ENCODE measurements around the gene KAT6B.

KAT6B gene

DNA sequence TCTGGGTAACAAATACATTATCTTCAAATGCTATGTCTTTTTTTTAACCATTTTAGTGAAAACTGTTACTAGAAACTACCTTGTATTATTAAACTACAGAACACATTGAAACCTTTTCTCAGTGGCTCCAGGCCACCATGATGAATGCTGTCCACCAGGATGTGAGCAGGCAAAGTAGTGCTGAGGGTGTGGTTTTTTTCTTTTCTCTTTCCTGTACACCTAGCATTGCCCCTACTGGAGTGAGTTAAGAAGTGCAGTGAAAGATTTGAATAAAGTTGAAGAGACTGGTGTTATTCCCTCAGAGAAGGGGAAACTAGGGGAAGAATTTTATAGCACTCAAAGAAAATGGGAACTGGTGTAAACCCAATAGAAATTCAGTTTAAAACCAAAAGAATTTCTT lies 165.0 kb downstream of the KAT6B start:
- peak; percentile 61 for DNase-seq

DNA sequence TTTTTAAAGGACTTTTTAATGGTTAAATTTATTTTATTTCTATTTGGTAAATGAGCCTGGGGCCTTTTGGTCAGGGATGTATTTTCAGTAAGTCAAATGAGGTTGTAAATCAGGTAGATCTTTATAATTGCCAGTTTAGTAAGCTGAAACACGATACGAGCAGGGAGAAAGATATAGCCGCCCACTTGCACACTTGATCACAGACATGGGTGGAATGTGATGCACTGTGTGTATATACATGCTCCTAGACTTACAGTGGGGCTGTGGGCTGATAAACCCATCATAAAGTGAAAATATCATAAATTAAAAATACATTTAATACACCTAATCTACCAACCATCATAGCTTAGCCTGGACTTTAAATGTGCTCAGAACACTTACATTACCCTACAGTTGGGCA lies 165.7 kb downstream of the KAT6B start:
- DNase-seq, result no peak

DNA sequence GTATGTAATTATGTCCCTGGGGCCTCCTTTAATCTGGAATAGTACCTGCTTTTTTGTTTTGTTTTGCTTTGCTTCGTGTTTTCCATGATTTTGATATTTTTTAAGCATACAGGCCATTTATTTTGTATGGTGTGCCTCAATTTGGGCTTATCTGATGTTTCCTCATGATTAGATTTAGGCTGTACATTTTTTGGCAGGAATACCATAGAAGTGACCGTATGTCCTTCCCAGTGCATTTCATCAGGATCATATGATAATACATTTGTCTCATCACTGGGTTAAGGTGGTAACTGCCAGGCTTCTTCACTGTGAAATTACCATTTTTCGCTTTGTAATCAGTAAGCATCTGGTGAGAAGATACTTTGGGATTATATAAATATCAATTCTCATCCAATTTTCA lies 167.2 kb downstream of the KAT6B start:
- no peak for DNase-seq

DNA sequence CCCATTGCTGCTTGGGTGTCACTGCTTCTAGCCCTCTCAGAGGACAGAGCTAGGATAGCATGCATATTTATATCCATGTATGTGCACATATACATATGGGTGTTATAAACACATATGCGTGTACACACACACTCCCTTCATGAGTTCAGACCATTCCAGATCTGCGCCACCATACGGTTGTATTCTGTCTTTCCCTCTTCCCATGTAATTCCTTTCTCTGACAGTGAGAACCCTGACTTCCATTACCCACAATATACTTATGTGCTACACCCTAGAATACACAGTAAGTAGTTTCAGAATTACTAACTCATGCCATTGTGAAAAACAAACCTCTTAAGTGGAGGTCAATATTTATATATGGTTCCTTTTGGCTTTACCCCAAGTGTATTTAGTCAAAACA lies 168.5 kb downstream of the KAT6B start:
- DNase-seq, result no peak

DNA sequence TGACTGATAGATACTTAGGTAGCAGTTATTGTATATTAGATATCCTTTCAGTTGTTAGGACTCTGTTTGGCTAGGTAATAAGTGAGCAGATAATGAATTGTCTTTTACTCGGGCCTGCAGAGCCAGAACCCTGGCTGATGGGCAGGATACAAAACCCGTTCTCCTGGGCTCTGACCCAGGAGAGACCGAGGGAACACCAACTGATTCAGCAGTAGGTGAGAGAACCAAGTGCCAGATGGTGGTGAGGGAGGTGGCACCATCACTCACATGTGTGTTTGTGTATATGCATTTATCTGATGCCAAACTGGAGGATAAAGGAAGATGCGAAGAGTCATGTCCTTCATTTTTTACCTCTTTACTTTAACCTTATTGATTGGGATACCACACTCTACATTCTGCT lies 169.4 kb downstream of the KAT6B start:
- no peak for DNase-seq

DNA sequence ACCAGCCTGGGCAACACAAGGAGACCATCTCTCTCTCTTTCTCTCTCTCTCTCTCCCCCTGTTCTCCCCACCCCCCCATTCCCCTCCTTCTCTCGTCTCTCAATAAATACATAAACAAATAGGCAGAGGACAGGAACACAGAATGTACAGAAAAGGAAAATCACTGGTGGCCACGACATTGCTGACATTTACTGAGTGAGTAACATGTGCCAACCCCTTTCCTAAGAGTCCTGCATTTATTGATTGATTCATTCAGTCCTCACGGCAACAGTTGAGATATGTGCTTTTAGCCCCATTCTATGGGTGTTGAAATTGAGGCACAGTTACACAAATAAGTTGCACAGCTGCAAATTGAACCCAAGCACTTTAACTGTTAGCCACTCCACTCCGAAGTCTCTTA lies 170.8 kb downstream of the KAT6B start:
- DNase-seq, result no peak

DNA sequence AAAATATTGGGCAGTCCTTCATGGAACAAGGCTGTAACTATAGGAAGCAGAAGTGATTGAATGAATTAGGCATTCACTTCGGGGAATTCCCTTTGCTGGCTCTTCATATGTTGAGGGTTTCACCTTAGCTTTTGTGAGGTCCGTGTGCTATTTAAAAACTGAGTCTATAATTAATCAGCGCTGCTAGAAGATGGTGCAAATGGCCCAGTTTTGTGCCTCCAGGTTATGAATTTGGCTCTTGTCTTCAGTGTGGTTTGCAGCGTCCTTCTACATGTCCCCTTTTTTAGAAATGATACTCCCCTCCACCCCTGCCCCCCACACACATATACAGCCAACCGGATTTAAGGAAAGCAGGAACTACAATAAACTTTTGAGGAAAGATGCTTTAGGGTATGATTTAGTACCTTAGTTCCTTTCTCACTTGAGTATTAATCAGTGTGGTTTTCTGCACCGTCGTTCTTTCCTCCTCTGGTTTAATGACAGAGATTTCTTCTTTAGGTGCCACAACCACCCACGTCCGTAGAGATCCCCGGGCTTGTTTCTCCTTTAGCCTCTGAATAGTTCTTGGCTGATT lies 174.4 kb downstream of the KAT6B start:
- DNase-seq, result no peak

DNA sequence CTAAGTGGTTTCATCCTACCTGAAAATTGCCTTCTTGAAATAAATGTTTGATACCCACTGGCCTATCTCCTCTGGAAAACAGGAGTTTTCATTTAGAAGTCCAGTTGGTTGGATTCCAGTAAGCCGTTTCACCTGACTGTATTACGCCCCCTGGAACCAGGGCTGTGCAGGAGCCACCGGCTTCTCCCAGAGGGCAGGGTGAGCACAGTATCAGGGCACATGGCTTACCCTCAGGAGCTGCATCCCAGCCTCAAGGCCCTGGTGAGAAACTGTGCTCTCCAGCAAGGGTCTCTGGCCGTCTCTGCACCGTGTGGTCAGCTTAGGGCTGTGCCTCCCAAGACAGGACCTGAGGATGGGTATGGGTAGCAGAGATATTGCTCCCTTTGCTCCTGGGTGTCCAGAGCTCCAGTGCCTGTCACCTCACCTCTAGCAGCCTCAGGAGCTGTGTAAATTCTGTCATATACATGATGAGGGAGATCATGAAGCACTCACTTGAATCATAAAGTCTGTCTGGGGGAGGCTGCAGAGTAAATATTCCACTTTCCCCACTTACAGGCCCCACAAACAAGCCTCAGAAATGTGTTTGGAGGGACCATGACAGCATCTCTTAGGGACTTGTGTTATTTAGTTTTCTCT lies 175.4 kb downstream of the KAT6B start:
- no peak for DNase-seq

DNA sequence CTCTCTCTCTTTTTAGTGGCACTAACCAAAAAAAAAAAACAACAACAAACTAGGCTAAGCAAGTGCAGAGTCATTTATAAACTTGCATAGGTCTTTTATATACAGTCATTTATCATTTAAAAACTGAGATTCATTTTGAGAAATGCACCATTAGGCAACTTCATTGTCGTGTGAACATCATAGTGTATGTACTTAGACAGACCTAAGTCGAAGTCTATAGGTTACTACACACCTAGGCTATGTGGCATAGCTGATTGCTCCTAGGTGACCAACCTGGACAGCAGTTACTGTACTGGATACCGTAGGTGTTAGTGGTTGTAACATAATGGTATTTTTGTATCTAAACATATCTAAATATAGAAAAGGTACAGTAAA lies 175.9 kb downstream of the KAT6B start:
- DNase-seq, result no peak

DNA sequence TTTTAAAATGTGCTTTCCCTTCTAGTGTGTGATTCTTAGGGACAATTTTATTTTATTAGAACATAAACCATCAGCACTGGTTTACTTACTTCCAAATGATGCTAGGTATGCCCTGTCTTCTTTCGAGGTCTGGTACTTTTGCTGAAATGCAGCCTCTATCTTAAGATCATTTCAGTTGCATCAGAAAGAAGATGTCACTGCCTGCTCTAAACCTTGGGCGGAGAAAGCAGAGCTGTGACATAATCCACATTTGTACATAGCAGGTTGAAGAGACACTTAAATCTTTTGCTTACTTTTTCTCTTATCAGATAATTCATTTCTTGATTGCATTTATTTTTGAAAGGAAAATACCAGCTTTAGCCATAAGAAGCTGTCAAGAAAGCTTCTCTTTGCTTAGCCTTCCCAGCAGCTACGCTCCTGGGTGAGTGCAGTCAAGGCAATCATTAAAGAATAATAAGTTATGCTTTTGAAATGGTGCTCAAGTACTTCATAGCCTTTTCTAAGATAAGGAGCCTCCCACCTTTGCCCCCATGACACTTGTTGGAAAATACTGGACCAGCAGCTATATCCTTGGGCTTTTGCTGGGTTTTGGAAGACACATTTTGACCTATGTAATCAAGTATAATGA lies 176.7 kb downstream of the KAT6B start:
- no peak for DNase-seq

DNA sequence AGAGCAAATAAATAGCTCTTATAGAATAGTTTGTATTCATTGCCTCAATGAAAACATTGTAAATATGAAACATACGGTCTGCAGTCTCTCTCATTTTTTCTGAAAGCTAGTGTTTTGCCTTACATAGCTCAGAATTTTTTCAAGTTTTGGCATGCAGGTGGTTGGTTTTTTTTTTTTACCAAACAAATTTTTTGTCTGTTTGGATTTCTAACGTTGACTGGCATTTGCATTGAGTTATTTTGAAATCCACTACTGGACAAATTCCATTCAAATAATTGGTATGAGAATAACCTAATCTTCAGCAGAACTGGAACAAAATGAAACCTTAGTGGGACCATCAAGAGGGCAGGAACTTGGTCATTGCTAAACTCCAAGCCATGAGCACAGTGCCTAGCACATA lies 177.5 kb downstream of the KAT6B start:
- DNase-seq, result no peak

DNA sequence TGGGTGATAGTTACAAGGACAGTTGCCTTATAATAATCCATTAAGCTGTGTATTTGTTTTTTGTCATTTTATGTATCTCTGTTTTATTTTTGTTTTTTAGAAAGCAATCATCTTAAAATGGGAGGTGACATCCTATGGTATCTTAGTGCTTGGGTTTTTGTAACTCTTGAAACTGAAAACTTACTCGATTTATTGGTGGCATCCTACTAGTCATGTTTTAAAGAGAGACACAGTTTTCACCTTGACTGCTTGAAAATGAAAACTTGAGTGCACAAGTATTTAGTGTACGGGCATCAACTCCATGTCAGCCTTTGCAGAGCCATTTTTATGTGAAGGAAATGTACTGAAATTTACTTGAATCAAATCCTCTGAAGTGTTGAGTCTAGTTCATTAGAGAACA lies 181.2 kb downstream of the KAT6B start:
- no peak for DNase-seq

DNA sequence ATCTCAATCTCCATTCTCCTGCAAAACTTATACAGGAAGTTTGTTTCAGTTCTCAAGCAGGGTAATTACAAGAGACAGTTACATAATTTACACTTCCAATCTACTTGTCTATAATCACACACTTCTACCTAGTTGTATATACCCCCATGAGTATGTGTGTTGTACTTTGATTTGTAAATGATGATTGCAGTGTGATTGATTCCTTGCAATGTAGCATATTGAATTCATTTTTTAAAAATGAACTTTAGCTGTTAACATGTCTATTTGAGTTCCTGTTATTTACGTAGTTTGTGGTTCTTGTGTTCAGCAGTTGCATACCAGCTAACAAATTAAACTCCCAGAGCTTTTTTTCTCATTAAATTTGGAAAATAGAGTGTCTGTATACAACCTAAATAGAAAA lies 182.6 kb downstream of the KAT6B start:
- DNase-seq, result no peak

DNA sequence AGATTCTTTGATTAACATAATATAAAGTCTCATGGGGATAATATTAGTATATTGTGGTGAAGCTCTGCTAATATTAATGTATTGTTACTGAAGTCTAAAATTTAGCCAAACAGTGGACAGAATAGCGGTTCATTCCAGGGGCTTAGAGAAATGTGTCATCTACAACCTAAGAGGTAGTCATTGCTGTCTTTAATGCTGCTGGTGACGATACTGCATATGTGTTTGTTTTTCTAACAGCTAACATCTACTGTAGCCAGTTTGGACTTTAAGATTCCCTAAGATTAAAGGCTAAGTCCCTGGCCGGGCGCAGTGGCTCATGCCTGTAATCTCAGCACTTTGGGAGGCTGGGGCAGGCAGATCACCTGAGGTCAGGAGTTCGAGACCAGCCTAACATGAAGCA lies 183.0 kb downstream of the KAT6B start:
- DNase-seq, result no peak

DNA sequence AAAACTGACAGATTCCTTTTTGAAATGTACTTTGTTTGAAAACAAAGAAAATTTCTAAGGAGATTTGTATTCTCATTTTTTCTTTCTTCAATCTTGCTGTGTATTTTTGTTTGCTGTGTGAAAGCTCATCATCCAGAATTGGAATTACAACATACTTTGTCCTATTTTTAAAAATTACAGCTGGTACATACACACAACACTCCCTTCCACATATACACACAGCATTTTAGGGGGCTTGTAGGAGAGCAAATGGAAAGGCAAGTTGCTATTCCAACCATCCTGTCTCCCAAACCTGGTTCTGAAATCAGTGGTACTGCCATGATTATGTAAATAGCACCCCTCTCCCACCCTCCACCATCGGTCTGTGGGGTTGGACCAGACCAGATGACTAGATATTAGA lies 184.0 kb downstream of the KAT6B start:
- no peak for DNase-seq

DNA sequence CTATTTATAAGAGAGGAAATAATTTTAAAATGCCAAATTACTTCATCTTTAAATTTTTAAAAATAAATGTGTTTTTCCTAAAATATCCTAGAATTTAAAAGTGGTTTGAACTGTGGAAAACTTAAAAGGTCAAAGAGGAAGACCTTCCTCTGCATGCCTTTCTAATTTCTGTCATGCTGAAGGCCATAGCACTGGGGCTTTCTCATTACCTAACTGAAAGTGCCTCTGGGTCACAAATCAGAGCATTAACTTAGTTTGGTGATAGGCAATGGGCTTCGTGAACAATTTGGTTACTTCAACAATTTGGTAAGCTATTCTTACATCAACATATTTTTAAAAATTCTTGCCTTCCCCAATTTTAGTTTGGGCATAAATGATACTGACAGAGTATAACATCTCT lies 184.8 kb downstream of the KAT6B start:
- DNase-seq, result no peak

DNA sequence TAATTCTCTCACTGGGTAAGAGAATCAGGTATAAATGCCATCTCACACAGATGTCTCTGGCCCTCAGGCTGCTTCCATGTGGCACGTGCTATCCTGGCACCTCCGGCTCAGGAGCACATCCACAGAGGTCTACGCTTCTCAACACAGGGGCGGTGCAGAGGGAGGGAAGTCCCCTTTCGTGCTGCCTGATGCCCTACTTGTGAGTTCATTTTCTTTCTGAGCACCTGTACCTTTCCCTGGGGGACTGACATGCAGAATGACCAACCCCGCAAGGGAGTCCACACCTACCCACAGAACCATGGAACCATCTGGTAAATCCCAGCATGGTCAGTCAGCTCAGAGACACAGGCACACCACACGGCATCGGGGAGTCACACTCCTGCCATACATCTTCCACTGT lies 186.1 kb downstream of the KAT6B start:
- no peak for DNase-seq

DNA sequence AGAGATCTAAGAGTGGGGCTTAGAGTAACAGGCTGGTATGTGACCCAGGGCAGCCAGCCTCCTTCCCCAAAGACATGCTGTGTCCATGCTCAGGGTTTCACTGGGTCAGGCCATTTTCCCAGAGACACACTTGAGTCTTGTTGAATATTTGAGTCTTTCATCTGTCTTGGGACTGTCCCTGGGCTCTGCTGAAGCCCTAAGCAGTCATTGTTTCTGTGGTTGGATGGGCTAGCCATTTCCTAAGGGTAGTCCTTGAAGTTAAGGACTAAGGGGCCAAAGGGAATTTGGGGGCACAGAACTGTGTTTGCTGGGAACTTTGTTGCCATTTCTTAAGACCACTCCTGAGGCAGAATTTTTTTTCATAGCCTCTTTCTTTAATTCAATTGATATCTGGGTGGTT lies 186.6 kb downstream of the KAT6B start:
- DNase-seq, result no peak

DNA sequence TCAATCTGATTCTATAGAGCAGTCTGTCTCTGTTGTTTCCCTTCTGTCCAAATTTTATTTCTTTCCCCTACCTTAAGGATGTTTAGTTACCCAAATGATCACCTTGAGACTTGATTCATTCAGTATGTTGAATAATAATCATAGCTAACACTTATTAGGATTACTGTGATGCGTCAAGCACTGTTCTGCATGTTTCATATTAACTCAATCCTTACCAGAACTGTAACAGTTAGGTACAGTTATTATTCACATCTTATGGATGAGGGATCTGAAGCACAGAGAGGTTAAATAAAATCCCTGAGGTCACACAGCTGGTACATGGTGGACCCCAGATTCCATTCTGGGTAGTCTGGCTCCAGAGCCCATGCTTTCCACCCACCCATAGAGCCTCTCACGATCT lies 187.1 kb downstream of the KAT6B start:
- no peak for DNase-seq

DNA sequence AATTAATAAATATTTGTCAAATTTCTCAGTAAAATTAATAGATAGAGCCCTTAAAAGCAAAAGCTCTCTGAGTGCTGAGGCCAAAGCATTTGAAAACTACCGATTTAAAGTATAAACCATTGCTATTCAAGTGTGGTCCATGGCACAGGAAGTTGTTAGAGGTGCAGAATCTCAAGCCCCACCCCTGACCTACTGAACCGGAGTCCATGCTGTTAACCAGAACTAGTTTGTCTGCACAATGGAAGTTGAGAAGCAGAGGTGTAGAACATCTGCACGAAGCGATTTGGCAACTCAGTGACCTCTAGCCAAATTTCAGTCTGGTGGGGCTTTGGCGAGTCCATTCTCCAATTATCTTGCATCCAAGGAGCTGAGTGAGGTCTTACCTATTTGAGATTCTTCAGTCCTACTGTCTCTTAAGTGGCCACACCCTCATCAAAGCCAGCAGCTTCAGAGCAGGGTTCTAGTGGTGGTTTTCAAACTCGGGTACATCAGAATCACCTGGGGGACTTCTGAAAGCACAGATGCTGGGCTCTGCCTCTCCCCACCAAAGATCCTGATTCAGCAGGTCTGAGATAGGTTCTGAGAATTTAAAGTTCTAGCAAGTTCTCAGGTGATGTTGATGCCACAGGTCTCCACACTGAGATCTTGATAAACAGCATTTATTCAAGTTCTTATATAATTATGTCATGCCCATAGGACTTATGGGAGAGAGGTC lies 188.3 kb downstream of the KAT6B start:
- no peak for DNase-seq

DNA sequence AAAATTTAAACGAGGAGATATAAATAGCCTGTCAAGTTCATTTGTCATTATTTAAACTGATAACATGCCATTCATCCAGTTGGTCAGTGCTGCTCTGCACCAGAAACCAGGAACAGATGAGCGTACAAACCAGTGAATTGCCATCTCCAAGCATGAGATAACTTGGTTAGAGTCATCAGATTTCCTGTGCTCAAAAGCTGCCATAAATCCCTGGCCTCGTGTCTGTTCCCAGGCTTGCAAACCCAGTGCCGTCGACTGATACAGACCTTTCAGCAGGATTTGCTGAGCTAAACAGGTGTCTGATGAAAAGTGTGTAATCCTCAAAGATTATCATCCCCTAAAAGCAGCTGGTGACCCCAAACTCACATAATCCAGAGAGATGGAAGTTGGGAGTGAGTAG lies 189.0 kb downstream of the KAT6B start:
- no peak for DNase-seq

DNA sequence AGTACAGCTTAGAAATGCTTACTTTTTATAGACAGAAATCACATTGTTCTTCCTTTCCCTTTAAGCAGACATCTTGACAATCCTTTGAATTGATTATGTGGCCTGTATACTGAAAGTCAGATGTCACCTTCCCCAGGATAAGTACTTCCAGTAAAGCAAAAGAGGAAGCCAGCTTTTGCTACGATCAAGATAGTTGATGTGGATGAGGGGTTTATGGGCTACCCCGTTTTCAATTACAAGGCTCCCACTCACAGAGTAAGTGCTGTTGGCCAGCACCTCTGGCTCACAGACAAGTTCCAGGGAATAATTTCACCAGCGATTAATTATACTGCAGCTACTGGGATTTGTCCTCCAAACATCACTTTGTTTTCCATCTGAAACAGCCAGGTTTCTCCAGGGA lies 189.9 kb downstream of the KAT6B start:
- DNase-seq, result no peak

DNA sequence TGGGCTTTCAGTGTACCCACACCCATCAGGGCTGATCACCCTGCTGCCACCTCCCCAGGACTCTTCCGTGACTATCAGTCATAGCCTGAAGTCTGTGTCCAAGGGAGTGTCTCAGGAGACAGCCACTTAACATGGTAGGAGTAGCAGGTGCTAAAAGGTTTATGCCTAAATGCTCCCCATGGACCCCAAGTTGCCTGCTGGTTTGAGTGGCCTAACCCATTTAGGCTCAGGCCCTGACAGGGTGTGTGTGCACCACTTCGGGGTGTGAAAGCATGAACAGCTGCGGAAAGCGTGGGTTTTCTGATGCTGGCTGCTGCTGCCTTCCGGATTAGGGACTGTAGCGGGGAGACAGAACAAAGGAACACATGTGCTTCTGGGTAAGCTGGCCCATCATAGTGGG lies 191.9 kb downstream of the KAT6B start:
- DNase-seq, result no peak

DNA sequence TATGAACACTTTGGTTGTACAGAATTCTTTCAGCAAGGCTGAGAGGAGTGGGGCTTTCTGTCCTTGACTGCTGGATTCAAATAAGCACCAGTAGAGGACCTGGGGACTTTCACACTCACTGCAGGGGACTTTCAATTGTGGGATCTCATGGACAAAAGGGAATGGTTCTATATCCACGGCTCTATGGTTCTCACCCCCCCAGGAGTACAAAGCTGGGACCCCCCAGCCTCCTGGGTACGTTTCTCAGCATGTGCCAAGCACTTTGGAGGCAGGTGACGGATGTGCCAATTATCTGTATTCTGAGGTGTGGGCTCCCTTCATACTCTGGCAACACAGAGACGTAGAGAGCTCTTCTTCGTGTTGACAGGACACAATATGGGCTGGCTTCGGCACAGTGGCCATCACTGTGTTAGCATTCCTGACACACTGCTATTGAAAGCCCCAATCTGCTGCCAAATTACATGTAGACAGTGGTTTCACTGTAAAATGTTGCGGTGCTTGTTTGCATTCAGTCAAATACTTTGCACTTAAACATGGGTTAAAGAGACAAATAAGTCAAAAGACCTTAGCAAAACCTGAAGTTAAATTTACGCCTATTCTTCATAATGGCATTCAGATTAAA lies 192.4 kb downstream of the KAT6B start:
- no peak for DNase-seq

Data from hematopoietic multipotent progenitor cell treated with erythropoietin and hydrocortisone succinate and interleukin-3 and kit ligand, for 8 days (in vitro differentiated cells).